Activated CD8-positive, alpha-beta memory T cell treated with anti-CD3 and anti-CD28 coated beads, Interleukin-2, amount 50 U/mL, for 4 hours (primary cell): ENCODE results near the gene ACAD8.
"Not testable (repeated sequence)": the region's sequence is repeated elsewhere in the genome, so short reads cannot be mapped to it uniquely, and the experiment has no call there.

Experiments used
- DNase-seq: peaks from one replicate; pipeline ENCODE4 v3.0.0-alpha.2; 2020

The ACAD8 gene

DNA sequence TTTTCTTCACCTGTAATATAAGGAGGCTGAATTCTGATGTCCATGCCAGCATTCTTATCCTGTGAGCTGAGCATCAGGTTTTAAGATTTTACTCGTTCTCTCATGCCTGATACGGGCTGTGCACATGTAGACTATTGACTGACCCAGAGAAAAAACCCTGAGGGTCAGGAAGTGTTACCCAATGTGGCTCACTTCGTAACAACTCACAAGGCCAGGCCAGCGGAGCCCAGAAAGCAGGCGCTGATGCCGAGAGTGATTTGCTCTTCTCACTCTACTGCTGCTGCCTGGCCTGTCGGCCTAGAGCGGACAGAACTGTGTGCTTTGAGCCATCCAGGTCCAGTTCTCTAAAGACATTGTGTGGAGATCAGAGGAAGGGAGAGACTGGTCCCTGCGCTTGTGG, 11.0 kb upstream of the ACAD8 start:
- no peak for DNase-seq

- DNase-seq = no peak
Observed at GRCh38 chr11:134243913-134244312, 9.5 kb upstream of the ACAD8 start.

DNA sequence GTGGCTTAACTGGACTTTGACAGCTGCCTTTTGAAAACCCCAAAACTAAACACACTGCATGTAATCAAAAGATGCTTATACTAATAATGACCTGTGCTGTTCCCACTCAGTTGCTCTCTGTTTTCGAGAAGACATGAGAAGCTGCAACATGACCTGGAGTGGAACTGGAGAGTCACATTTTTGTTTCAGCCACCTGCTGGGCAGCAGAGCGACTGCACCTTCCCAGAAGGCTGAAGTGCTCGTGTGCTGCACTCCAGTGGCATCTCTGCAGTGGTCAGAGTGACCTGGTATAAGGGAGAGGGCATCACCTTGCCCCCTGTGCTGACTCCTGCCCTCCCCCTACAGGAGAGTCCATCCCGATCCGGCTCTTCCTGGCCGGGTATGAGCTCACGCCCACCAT, 8.8 kb upstream of the ACAD8 start:
- no peak for DNase-seq

- no peak for DNase-seq
Observed at GRCh38 chr11:134245434-134245833, 7.9 kb upstream of the ACAD8 start.

GRCh38 chr11:134246100-134246499, 7.3 kb upstream of the ACAD8 start:
- no peak for DNase-seq

DNA sequence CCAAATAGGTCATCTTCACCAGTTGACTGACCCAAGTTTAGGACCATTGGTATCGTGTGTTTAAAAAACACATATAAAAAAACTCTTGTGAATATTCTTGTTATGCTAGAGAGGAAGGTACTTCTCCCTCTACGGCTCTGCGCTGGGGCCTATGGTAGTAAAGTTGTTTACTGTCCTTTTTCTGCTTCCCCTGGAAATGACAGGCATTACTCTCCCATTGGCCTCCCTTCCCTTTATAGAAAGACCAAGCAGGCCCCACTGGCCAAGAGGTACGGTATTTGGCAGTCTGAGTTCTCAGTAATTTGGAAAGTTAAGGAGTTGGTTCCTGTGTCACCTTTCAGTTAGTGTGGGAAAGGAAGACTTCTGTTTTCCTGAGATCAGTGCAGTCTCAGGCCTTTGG, 6.7 kb upstream of the ACAD8 start:
- DNase-seq = no peak

DNA sequence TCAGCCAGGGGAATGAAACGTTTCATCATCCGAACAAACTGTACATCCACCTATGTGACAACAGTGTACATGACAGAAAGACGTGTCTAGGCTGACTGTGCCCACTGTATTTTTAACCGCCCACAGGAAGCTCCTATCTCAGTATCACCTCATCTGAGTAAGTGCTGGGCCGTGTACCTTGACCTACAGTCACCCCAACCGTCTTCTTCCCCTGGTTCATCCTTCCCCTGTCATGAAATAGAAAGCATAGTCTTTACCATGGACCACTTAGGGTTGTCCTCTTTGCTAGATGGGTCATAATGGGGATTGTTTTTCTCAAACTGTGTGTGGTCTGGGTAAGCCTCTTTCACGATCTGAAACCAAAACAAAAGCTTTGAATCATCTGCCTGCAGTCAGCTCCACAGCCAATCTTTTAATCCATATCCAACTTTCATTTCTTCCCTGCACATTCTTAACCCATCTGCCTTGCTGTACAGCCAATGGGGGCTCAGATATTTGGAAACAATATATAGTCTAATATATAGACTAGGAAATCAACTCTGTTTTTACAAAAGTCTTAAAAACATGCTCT, 4.4 kb upstream of the ACAD8 start:
- DNase-seq = no peak

- no peak for DNase-seq
Observed at GRCh38 chr11:134250246-134250645, 3.1 kb upstream of the ACAD8 start.

DNA sequence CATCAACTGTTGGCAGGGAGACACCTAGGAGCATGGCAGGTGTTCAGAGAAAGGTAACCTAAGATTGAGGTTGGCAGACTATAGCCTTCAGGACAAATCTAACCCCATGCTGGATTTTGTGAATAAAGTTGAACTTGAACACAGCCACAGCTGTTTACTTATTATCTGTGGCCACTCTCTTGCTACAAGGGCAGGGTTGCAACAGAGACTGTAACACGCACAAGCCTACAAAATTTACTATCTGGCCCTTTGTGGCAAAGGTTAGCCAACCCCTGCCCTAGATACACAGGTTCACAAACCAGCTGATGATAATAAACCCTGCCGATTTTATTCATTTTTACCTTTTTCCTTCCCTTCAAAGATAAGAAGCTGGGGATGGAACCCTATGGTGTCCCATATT, 2.7 kb upstream of the ACAD8 start:
- no peak for DNase-seq

DNA sequence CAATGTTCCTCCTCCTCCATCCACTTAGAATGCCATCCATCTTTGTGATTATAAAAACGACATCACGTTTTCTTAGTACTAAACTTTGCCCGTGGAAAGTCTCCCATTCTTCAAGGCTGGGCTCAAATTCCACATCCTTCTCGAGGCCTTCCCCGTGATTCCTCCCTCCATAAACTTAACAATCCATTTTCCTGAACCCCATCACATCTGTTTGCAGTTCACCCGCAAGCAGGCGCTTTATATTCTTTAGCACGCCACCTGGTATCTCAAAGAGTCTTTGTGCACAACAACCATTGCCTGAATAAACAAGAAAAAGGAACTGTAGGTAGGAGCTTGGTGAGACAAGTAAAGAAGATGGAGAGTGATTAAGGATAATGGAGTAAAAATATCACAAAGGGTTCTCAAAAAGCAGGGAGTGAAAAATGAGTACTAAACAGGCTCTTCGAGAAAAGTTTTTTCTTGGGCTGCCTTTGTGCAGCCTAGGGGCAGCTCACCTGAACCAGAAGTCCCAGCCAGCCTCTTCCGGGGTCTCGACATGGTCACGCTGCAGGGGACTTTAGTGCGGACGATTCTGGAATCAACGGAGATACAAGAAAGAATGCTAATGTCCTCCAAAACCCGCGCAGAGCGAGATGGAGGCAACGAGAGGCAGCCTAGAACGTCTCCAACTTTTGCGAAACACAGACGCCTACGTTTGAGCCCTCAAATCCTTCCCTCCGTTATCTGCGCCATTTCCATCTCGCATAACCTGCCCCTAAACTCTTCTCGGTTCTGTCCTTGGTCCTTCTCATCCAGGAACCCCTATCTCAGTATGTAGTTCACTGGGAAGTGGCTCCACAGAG, 801 bp upstream of the ACAD8 start:
- DNase-seq = no peak

GRCh38 chr11:134254433-134255183, 1.2 kb downstream of the ACAD8 start:
- no peak for DNase-seq

DNA sequence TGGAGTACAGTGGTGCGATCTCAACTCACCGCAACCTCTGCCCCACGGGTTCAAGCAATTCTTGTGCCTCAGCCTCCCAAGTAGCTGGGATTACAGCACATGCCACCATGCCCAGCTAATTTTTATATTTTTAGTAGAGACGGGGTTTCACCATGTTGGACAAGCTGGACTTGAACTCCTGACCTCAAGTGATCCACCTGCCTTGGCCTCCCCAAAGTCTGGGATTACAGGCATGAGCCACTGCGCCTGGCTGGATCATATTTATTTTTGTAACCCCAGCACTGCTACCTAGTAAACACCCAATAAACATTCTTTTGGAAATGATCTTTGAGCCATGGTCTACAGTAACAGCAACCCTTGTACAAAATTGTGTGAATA, 1.8 kb downstream of the ACAD8 start:
- DNase-seq = not testable (repeated sequence)

DNA sequence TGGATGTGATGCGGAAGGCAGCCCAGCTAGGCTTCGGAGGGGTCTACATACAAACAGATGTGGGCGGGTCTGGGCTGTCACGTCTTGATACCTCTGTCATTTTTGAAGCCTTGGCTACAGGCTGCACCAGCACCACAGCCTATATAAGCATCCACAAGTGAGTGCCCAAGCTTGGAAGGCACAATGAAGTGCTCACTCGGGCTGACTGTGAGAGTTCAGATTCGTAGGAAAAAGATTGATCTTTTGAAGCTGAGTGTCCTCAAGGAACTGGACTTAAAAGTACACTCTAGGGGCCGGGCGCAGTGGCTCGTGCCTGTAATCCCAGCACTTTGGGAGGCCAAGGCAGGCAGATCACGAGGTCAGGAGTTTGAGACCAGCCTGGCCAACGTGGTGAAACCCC, 3.7 kb downstream of the ACAD8 start:
- no peak for DNase-seq

GRCh38 chr11:134258577-134258976, 5.2 kb downstream of the ACAD8 start:
- DNase-seq = no peak

DNA sequence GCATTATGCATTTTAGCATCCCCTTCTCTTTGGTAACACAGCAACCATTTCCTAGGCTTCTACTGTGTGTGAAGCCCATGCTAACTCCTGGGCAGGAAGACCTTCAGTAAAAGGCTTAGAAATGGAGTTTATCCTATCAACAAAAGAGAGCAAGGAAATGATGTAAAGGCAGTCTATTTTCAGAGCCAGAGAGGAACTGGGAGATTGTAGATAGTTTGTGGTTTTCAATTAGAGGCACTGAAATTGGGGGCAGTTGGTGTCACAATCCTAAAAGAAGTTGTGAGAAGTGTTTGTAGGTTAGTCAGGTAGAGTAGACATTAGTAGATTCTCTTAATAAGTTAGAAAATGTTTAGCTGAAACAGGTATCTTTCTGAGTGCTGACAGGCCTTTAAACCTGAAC, 7.1 kb downstream of the ACAD8 start:
- DNase-seq = no peak

GRCh38 chr11:134260983-134261382, 7.6 kb downstream of the ACAD8 start:
- DNase-seq = no peak

- DNase-seq = peak; percentile 29
Observed at GRCh38 chr11:134261626-134262488, 8.5 kb downstream of the ACAD8 start.

DNA sequence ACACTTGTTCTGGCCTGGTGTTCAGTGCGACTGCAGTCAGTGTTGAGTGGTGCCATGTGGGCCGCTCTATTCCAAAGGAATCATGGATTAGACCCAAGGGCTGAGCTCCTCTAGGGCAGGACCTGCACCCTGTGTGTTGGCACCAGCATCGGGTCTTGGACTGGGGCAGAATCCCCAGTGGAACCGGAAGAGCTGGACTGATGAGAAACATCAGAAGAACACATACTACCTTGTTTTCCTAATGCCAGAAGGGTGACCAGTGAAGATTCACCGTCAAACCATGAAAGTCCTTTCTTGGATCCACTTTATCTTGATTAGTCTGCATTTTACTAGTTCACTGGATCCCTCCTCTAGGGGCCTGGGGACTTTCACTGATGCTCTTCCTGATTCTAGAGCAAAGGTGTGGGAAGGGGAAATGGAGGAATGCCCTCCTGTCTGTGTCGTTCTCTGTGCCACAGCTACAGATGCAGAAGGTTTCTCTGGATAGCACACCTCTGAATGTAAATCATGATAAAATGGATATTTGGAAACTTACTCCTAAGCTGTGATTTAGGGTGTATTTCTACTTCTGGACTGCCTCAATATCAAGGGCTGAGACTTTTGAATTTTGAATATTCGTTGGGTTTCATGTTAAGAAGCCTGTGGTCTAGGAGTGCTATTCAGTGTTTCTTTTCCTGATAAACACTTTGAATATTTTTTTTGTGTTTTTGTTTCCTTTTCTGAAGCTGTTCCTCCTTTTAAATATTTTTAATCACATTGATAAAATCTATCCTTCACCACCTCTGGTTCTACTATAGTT, 11.8 kb downstream of the ACAD8 start:
- DNase-seq = no peak

- DNase-seq = no peak
Observed at GRCh38 chr11:134266440-134266839, 13.1 kb downstream of the ACAD8 start.

DNA sequence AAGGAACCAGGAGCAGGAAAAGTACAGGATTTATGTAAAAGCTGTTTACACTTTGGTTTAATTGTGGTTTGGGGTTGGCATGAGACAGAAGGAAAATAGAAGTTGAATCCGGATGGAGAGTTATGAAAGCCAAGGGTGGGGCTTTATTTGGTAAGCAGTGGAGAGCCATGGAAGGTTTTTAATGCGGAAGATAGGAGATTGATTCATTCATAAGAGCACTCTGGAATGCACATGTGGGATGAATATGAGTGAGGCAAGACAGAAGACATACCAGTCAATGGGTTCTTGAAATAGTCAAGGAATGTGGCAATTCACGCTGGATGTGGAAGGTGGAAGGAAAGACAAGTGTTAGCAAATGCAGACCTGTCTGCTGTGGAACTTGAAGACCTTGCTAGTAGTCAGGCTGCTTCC, 13.5 kb downstream of the ACAD8 start:
- DNase-seq = no peak

DNA sequence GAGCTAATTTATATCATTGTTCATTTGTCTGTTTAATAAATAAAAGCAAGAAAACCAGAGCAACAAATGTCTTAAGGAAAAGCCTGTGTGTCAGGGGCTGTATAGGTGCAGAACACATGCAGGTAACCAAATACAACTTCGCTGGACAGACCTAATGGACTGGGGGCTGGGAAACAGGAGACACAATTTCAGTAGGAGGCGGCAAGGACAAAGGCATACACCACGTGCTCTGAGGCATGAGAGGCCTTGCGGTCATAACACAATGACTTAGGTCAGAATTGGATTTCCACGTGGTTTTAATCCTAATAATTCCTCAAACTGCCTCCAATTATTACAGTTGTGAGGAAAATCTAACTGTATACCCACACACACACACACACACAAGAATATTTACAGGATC, 14.1 kb downstream of the ACAD8 start:
- DNase-seq = no peak

DNA sequence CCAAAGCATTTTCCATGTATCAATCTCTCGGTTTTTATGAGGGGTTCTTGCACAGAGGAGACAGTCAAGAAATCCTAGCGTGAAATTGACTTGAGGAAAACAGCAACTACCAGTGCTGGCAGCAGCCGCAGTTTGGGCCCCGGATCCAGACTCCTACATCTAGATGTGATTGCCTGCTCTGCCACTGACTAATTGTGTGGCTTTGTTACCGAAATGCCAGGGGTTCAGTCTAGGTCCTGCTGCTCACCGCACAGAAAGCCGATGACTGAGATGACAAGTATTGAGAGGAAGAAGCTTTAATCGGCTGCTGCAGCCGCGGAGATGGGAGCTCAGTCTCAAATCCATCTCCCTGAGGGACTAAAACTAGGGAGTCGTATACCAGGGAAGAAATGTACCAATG, 14.6 kb downstream of the ACAD8 start:
- DNase-seq = no peak
